GM18951 (cell line): Measurements from ENCODE around the gene EHHADH.

Experiments used
- POLR2A ChIP-seq: IDR thresholded peaks from 4 replicates; pipeline ENCODE4 v1.6.1; 2011; ENCODE audit warnings: mild to moderate bottlenecking; ENCODE audit not compliant: insufficient read length, insufficient read depth; ENCODE audit errors: extremely low read depth
- in situ Hi-C: fragments of 300-500 bp; cut with MboI; formaldehyde crosslinking; loops from one replicate; pipeline ENCODE4 v1.12.0; 2022; ENCODE audit warnings: low sequenced_read_pairs, mixed read lengths, inconsistent platforms; ENCODE audit not compliant: unreplicated experiment

The EHHADH gene

GRCh38 chr3:185199671-185200070 lies 54.2 kb downstream of the EHHADH start:
- no peak for TF ChIP-seq POLR2A
- in situ Hi-C loops: loop anchor here (25.0 kb wide), 1 partner anchor 312 kb away; no protein-coding TSS in a partner anchor

GRCh38 chr3:185199206-185199605 lies 54.6 kb downstream of the EHHADH start:
- in situ Hi-C loops: loop anchor here (25.0 kb wide), 1 partner anchor 312 kb away; no protein-coding TSS in a partner anchor
- TF ChIP-seq POLR2A: no peak

GRCh38 chr3:185197068-185197467 lies 56.8 kb downstream of the EHHADH start:
- in situ Hi-C loops: loop anchor here (25.0 kb wide), 1 partner anchor 310 kb away; no protein-coding TSS in a partner anchor
- no peak for TF ChIP-seq POLR2A

GRCh38 chr3:185195652-185196051 lies 58.2 kb downstream of the EHHADH start:
- in situ Hi-C loops: loop anchor here (25.0 kb wide), 1 partner anchor 308 kb away; no protein-coding TSS in a partner anchor
- TF ChIP-seq POLR2A: no peak

- TF ChIP-seq POLR2A: no peak
- in situ Hi-C loops: loop anchor here (25.0 kb wide), 1 partner anchor 302 kb away; no protein-coding TSS in a partner anchor
These were observed 65.0 kb downstream of the EHHADH start for GRCh38 chr3:185188816-185189215.

GRCh38 chr3:185187391-185187790 lies 66.5 kb downstream of the EHHADH start:
- in situ Hi-C loops: loop anchor here (25.0 kb wide), 1 partner anchor 300 kb away; no protein-coding TSS in a partner anchor
- TF ChIP-seq POLR2A: no peak

- in situ Hi-C loops: loop anchor here (25.0 kb wide), 1 partner anchor 290 kb away; no protein-coding TSS in a partner anchor
- no peak for TF ChIP-seq POLR2A
These were observed 77.0 kb downstream of the EHHADH start for GRCh38 chr3:185176750-185177359.

- peak; percentile 26 for TF ChIP-seq POLR2A
These were observed 78.4 kb downstream of the EHHADH start for GRCh38 chr3:185175370-185175987.

GRCh38 chr3:185172086-185173049 lies 81.5 kb downstream of the EHHADH start:
- in situ Hi-C loops: no loop called here
- TF ChIP-seq POLR2A: no peak

More at GRCh38 chr3:185175370-185175987, 78.4 kb downstream of the EHHADH start:
- in situ Hi-C loops: loop anchor here (25.0 kb wide), 1 partner anchor 288 kb away; no protein-coding TSS in a partner anchor

- in situ Hi-C loops: no loop called here
- no peak for TF ChIP-seq POLR2A
These were observed 89.2 kb downstream of the EHHADH start for GRCh38 chr3:185164428-185165217.

GRCh38 chr3:185162634-185163033 lies 91.2 kb downstream of the EHHADH start:
- no peak for TF ChIP-seq POLR2A
- in situ Hi-C loops: no loop called here

GRCh38 chr3:185161761-185162160 lies 92.1 kb downstream of the EHHADH start:
- no peak for TF ChIP-seq POLR2A
- in situ Hi-C loops: no loop called here
